HG02885 (cell line): ENCODE data around the gene CTLA4.

Source experiments
- ATAC-seq: cut with Tn5 transposase; IDR thresholded peaks from one replicate; pipeline ENCODE4 v1.9.1; 2021; ENCODE audit warnings: mild to moderate bottlenecking; ENCODE audit not compliant: unreplicated experiment, poor library complexity

CTLA4 gene

DNA sequence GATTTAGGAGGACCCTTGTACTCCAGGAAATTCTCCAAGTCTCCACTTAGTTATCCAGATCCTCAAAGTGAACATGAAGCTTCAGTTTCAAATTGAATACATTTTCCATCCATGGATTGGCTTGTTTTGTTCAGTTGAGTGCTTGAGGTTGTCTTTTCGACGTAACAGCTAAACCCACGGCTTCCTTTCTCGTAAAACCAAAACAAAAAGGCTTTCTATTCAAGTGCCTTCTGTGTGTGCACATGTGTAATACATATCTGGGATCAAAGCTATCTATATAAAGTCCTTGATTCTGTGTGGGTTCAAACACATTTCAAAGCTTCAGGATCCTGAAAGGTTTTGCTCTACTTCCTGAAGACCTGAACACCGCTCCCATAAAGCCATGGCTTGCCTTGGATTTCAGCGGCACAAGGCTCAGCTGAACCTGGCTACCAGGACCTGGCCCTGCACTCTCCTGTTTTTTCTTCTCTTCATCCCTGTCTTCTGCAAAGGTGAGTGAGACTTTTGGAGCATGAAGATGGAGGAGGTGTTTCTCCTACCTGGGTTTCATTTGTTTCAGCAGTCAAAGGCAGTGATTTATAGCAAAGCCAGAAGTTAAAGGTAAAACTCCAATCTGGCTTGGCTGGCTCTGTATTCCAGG lies at the start of gene CTLA4:
Gene CTLA4, plus strand, starts transcription at position 211 of the 640 bp plus-strand sequence. Its CDS starts 172 bp downstream, at position 383.
- no peak for ATAC-seq

DNA sequence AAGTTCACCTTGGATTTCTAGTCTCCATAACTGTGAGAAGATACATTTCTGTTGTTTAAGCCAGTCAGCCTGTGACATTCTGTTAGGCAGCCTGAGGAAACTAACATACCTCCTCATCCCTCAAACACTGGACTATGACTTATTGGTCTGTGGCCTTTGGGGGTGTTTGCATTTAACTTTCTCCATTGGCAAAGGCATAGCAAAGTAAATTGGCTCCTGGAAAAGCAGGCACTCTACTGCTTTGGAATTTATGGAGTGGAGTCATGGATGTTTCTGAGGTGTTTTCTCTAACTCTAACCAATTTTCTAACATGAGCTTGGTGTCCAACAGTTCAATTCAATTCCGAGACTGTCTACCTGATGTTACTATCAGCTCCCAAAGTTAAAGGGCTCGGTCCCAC lies 48.9 kb upstream of the CTLA4 start:
- no peak for ATAC-seq

DNA sequence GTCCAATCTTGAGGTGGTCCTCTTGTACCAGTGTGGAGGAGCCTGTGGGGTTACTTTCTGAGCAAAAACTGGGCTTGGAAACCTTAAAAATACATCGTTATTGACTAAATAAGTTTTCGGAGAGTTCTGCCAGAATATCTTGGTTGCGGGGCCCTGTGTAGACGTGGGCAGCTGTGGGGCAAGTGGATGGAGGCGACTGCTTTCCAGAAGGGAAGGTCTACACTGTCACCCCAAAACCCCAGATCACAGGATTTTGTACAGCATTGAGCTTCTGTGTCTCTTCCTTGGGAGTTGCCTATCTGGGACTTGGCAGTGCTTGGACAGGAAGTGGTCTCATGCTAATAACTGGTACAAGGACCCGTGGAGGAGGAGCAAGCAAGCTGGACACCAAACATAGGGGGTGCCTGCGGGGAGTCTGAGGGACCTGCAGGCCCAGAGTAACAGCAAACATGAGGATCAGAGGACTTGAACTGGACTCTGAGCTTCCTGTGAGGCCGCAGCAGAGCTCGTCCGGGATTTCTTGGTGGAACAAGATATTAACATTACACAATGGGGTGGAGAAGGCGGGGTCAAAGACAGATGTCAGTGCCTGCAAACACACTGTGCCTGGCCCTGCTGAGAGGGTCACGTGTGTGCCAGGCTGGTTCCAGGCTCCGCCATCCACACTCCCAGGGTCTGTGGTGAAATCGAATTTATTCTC lies 48.0 kb upstream of the CTLA4 start:
- ATAC-seq = no peak

DNA sequence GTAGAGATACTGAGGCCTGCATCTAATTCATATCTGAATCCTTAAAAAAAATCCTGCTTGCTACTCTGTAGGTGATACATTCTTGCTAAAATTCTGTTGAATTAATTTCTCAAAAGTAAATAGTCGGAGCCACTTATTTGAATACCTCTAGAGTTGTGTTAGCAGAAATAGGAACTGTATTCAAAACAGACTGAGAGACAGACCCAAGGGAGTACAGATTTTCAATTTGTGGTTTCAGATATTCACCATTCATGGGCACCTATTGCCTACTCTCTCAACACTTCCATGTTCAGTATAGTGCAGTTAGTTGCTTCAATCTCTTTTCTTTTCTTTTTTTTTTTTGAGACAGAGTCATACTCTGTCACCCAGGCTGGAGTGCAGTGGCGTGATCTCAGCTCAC lies 46.6 kb upstream of the CTLA4 start:
- ATAC-seq = peak; percentile 90

DNA sequence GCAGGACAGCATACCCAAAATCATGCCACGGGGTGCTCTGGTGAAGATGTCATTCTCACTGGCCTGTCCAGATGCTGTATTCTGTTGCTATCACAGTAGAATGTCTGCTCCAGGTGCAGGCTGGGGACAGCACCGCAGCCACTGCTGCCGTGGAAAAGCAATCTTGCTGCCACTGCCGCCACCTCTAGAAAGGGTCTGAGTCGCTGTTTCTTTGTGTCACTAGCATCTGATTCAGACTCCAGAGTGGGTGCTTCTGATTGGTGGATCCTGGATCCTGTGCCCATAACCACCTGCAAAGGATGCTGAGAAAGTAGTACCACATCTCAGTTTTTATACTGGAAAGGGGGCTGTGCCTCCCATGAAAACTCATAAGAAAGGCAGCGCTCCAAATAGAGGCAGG lies 45.3 kb upstream of the CTLA4 start:
- no peak for ATAC-seq

DNA sequence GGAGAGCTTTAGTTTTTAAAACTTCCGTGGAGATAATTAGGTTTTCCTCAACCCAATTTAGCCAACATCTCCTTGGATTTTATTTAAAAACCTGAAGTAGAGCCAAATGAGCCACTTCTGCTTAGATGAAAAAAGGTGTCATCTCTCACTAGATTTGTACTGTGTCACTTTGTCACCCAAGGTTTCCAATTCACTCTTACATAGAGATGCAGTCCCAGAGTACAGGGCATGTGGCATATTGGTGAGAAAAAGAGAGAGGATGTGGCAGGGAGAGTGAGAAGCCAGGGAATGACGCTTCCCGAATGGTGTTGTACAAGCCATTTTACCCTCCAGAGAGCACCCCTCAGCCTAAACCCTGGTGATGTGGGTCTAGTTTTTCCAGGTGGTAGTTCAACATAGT lies 44.4 kb upstream of the CTLA4 start:
- ATAC-seq = no peak

DNA sequence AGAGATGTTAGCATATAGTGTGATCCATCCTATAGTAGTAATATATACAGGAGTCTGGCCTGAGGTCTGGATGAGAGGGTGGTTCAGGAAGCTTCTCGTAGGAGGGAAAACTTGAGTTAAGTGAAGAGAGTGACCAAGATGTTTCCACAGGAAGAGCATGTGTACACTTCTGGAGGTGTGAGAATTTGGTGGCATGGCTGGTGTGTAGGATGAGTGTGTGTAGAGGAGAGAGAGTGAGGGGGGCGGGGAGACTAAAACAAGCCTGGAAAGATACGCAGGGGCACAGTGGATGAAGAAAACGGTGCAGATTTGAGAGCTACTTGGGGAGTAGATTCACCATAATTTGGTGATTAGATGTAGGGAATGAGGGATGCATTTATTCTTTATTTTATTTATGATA lies 43.5 kb upstream of the CTLA4 start:
- no peak for ATAC-seq

DNA sequence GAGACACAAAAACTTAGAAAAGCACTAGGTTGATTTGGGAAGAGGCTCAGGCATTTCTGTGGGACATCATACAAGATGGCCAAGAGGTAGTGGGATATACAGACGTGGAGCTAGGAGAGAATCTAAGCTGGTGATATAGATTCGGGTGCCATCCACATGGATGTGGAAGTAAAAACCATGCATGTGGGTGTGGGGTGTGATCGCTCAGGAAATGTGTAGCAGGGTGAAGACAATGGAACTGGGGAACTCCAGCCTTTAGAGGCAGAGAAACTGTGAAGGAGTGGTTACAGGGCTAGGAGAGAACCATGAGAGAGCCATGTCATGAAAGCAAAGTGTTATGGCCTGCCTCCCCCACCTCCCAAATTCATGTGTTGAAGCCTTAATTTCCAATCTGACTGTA lies 43.0 kb upstream of the CTLA4 start:
- no peak for ATAC-seq

DNA sequence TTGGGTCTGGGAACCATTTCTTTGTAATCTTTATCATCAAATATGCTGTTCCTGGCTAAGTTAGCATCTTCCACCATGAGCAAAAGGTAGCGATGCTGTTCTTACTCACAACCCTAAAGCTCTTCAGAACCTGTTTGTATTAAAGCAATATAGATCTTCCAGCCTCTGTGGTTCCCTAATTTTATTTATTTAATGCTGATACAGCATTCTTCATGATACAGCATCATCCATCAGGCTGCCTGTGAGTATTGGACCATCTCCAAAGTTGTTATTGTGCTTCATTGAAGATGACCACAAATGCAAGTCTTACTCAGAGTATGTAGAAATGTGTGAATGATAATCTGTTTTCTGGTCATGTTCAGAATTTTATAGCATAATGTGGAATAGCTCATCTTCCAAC lies 40.9 kb upstream of the CTLA4 start:
- no peak for ATAC-seq

DNA sequence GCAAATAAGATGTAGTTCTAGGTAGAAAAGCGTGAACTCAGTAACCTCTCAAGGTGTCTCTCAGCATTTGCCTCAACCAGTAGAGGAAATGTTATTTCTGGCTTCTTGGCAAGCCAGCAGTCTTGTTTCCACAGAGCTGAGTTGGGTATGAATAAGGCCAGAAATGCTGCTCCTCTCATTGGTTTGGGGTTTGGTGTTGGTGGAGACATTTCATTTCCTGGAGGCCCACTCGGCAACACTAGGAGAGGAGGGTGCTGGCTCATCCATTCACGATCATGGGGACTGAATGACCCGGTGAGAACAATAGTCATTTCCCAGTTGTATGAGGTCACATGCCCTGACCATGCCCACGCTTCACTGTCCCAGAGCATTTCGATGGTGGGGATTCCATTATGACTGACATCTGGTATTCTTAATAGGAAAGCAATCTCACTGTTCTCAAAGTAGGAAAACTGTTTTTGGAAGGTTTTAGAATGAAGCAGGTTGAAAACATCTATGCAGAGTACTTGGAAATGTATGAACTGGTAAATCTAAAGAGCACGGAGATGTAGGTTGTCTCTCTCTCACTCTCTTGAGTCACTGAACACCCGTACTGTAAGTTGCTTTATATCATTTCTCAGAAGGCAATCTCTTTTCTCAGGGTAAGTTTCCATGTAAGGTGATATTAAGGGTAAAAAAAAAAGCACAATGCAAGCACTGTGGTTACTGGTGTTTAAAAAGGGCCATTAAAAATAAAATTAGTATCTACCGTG lies 37.1 kb upstream of the CTLA4 start:
- ATAC-seq = no peak

DNA sequence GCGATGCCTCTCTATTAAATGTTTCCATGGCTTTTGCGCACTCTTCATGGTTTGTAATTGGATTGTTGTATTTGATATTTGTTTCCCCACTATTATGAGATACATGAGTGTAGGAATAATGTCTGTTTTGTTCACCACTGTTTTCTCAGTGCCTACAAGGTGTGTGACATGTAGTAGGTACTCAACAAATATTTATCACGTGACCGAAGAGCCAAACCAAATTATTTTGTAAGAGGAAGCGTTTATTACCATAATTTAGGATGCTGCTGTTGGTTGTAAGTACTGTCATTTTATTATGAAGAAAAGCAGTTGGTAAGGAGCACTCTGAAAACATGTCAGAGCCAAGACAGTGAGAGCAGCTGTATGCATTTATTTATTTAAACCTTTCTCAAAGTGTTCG lies 32.2 kb upstream of the CTLA4 start:
- ATAC-seq = no peak

DNA sequence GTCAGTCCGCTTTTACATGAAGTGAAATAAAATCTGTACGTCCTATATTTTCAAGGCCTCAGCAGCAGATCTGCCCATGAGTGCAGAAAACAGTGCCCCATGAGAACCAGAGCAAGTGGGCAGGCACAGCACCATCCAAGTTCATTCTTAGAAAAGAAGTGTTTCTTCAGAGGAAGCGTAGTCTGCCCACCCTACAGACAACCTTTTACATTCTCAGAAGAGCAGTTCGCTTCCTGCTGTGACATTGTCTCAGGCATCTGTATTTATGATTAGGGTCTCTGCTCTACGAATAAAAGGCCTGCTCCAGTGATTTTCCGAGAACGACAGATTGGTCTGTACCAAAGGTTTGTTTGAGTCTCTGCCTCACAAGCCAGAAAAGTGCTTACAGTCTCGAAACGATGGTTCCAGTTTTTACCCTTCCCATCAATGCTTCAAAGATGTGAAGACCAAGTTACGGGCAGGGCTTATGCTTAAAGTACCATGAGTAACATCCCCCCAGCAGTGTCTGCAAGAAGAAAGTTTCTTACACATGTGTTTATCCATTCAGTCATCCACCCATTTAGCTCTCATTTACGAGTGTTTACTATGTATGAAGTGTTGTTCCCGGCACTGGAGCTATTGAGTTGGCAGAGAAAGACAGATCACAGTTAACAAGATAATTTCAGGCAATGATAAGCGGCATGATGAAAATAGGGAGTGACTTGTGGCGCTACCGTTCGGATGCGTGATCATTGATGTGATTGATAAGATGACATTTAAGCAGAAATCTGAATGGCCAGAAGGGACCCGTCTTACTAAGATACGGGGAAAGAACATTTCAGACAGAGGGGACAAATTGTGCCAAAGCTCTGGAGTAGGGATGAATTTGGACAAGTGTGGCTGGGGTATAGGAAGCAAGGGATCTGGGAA lies 31.4 kb upstream of the CTLA4 start:
- no peak for ATAC-seq

DNA sequence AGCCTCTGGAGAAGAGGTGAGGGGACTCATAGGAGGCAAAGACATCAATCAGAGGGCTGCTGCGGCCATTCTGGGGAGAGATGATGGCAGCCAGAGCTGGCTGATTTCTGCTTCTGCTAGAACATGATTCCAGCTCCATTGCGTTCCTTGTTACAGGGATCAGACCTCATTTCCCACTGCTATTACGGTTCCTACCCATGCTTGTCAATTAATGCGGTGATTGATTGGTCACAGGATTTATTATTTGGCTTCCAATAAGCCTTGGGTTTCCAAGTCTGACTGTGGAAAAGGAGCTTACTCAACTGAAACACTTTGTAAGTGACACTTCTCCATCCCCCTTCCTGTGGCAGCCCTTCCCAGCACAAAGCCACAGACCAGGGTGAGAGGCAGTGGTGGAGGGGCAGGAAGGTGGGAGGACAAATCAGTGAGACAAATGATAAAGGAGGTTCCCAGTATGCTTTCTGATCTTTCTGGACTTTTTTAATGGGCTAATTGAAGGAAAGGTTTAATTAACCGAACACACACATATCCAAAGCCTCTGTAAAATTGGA lies 26.8 kb upstream of the CTLA4 start:
- ATAC-seq = no peak

DNA sequence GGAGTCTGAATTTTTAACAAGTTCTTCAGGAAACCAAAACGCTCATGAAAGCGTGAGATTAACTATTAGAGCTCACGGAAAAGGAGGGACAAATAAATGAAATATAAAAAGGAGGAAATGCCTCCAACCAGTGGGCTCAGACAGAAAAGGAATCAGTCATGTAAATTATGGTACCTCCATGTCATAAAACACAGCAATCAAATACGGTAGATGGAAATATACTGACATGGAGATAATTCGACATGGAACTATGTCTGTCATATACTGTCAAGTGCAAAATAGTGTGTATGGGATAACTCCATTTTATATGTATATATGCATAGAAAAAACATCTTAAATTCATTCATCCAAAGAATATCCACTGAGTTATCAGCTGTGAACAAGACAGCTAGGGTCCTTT lies 25.9 kb upstream of the CTLA4 start:
- no peak for ATAC-seq

DNA sequence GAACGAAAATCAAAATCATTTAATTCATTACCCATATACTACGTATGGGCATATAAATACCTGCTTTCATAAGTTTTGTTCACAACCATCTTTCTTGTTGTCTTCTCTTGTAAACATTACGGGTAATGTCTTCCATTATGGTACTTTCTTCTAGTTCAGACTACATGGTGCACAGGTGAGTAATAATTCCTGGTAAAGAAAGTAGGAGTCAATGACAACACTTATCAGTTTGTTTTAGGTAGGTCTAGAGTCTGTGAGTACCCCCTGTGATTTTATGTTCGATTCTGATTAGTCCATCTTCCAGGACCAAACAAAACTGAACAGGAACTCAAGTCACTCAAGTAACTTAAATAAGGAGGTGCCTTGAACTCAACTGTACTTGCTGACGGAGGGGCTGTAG lies 25.2 kb upstream of the CTLA4 start:
- ATAC-seq = no peak

DNA sequence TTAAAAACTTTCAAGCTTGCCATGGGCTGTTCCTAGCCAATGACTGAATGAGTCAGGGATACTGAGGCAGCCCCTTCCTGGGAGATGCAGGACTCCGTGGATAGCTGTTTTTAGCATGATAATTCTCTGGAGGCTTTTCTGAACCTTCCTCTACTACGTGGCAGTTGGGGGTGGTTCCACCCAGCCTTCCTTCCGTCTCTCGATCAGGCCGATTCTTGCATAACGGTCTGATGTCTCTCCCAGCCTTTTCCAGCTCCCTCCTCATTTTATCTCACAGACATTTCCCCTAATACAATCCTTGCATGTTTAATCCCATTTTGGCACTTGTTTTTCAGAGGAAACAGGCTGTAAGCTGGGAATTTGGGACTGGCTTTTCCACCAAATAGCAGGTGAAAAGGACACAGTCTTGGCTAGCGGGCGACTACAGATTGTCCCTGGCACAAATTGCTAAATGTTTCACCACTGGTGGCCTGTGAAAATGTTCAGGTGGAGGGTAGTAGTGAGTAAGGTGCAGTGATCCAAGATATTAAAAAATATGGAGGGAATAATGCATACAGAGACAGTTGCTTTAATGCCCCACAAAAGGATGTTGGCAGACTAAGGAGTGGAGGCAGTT lies 21.0 kb upstream of the CTLA4 start:
- ATAC-seq = no peak

DNA sequence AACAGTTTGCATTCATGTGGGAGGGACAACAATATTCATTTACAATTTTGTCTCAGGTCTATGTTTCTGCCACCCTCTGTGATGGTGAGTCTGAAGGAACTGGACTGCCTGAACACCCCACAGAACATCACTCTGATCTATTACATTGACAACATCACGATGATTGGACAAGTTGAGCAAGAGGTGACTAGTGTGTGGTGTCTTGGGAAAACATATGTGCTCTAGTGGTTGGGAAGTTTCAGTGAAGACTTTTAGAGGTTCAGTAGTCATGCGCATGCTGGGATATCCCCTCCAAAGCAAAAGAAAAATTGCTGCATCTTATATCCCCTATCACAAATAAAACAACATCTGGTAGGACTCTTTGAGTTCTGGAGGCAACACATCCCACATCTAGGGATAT lies 18.6 kb upstream of the CTLA4 start:
- no peak for ATAC-seq

DNA sequence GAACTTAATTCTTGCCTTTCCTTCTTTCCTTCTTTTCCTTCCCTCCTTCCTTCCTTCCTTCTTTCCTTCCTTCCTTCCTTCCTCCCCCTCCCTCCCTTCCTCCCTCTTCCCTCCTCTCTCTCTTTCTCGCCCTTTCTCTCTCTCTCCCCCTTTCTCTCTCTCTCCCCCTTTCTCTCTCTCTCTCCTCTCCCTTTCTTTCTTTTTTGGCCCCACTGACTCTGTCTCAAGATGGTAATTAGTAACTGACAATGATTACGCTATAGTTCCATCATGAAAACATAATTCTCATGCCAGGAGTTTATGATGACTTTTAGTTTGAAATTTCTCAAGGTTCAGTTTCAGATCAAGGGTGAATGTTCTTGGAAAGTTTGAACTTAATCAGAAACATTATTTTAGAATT lies 14.8 kb upstream of the CTLA4 start:
- ATAC-seq = no peak

DNA sequence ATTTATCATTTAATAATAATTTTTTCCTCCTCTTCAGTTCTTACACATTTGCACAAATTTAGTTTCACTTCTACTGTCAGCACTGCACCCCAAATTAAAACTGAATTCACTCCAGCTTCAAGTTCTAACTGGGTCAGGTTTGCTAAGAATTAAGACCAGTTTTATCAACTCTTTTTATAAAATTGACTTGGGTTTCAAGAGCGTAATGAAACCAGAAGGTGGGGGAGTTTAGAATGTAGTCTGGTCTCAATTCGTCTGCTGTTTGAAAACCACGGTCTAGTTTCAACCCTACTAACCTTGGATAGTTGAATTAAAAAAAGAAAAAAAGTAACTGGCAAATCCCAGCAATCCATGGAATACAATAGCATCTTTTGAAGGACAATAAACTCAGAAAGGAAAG lies 14.3 kb upstream of the CTLA4 start:
- ATAC-seq = no peak

DNA sequence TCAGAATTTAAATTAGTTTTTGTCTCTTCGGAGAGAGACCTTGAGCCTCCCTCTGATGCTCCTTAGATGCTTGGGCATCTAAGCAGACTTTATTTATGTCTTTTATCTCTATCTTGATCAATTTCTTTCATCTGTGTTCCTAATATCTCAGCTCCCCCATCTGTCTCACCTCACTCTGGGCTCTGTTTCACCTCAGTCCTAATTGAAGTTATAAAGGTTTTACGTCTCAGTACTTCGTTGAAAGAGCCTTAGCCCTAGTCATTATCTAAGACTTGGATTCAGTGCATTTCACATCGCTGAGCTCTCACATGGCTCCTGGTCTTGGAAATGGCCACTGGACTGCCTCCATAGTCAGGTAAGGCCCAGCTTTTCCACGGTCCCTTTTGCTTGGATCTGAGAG lies 13.8 kb upstream of the CTLA4 start:
- ATAC-seq = no peak
